Panc1 (cell line): ENCODE data around the gene DLGAP4. TPM values are rescaled to one million over a fixed set of nuclear protein-coding genes. Genes with fewer than 3 reads are reported as not detected.

Experiments used
- ATAC-seq: fragments of 200-7000 bp; cut with Tn5 transposase; 2 replicates; pipeline ENCODE4 v1.9.1; 2020; ENCODE audit warnings: mild to moderate bottlenecking, moderate library complexity
- BruUV-seq: library from RNA; stranded (reverse); fragments of 400-500 nt; replicated peaks from 2 replicates; lab custom pipeline; 2021; lab: Mats Ljungman, UMichigan
- CTCF ChIA-PET: fragments of 300-600 bp; sonication (Branson Sonifier 250); formaldehyde crosslinking; loops from one replicate; lab custom pipeline; 2022; ENCODE audit warnings: antibody characterized with exemption; lab: Charles Lee
- POLR2A ChIA-PET: fragments of 300-600 bp; sonication (Branson Sonifier 250); formaldehyde crosslinking; loops from one replicate; lab custom pipeline; 2022; ENCODE audit warnings: antibody characterized with exemption; lab: Charles Lee
- DNase-seq: peaks from one replicate; pipeline ENCODE4 v3.0.0-alpha.2; 2010; ENCODE audit warnings: low read depth, low spot score
- H3K27ac ChIP-seq: 2 replicates; pipeline ENCODE4 v1.5.1; 2011; ENCODE audit warnings: mild to moderate bottlenecking, low read length, inconsistent platforms
- H3K27me3 ChIP-seq: fragments of 200-500 bp; sonication (Bioruptor generic); 2 replicates; pipeline ENCODE4 v1.6.0; 2014; ENCODE audit warnings: low read length, inconsistent platforms; ENCODE audit not compliant: control insufficient read depth, insufficient read depth
- H3K36me3 ChIP-seq: fragments of 200-500 bp; sonication (Bioruptor generic); 2 replicates; pipeline ENCODE4 v1.5.1; 2014; ENCODE audit warnings: inconsistent platforms, mild to moderate bottlenecking, low read length, moderate library complexity; ENCODE audit not compliant: control insufficient read depth, insufficient read depth
- H3K4me1 ChIP-seq: 2 replicates; pipeline ENCODE4 v1.5.1; 2011; ENCODE audit warnings: inconsistent platforms, mild to moderate bottlenecking, low read length, moderate library complexity; ENCODE audit not compliant: control insufficient read depth, insufficient read depth
- H3K4me3 ChIP-seq, 2 experiments: 2 replicates each; pipeline ENCODE4 v1.5.1; 2011 to 2012; ENCODE audit warnings: low read depth in 2 of 2, low read length in 2 of 2, mild to moderate bottlenecking in 2 of 2, inconsistent platforms in 1 of 2, moderate library complexity in 1 of 2
- H3K9me3 ChIP-seq: fragments of 200-500 bp; sonication (Bioruptor generic); 2 replicates; pipeline ENCODE4 v1.5.1; 2014; ENCODE audit warnings: low read depth, mild to moderate bottlenecking, inconsistent platforms, low read length, moderate library complexity; ENCODE audit not compliant: control insufficient read depth, insufficient read depth
- POLR2AphosphoS5 ChIP-seq: IDR thresholded peaks from 2 replicates; pipeline ENCODE4 v1.6.1; 2012; ENCODE audit warnings: mild to moderate bottlenecking, low read depth, low read length, moderate library complexity
- SIN3A ChIP-seq: IDR thresholded peaks from 2 replicates; pipeline ENCODE4 v1.6.1; 2012; ENCODE audit warnings: low read depth, mild to moderate bottlenecking, low read length, moderate library complexity, borderline replicate concordance; ENCODE audit not compliant: insufficient read depth
- TCF7L2 ChIP-seq: IDR thresholded peaks from 2 replicates; pipeline ENCODE4 v1.6.1; 2011; ENCODE audit warnings: mild to moderate bottlenecking, low read depth, low read length, inconsistent platforms
- in situ Hi-C: cut with HindIII; loops from 2 replicates; pipeline ENCODE4 v1.10.0; 2016; ENCODE audit warnings: low sequenced_read_pairs, low pct_unique_long_range_greater_than_20kb
- intact Hi-C: fragments of 100-400 bp; cut with micrococcal nuclease; formaldehyde crosslinking; loops from one replicate; pipeline ENCODE4 v1.10.0; 2022; ENCODE audit not compliant: unreplicated experiment
- total RNA-seq: library from RNA; stranded (reverse); gene quantifications from one replicate; pipeline ENCODE4 v1.2.1, GENCODE V29; 2021; ENCODE audit not compliant: unreplicated experiment
- TF ChIP-seq, protein P1 (sequence below): fragments of 450-650 bp; IDR thresholded peaks from 2 replicates; pipeline ENCODE4 v1.5.1; 2017; ENCODE audit warnings: mild to moderate bottlenecking
- TF ChIP-seq, protein P2 (sequence below), 2 experiments: IDR thresholded peaks; 2 replicates each; pipeline ENCODE4 v1.6.1; 2011 to 2012; ENCODE audit warnings: low read depth in 2 of 2, control low read depth in 1 of 2, low read length in 1 of 2, mild to moderate bottlenecking in 1 of 2, moderate library complexity in 1 of 2; ENCODE audit not compliant: insufficient read depth in 1 of 2

Gene DLGAP4
- total RNA-seq, 1 experiment from 2014 or later: 52.5 TPM

DNA sequence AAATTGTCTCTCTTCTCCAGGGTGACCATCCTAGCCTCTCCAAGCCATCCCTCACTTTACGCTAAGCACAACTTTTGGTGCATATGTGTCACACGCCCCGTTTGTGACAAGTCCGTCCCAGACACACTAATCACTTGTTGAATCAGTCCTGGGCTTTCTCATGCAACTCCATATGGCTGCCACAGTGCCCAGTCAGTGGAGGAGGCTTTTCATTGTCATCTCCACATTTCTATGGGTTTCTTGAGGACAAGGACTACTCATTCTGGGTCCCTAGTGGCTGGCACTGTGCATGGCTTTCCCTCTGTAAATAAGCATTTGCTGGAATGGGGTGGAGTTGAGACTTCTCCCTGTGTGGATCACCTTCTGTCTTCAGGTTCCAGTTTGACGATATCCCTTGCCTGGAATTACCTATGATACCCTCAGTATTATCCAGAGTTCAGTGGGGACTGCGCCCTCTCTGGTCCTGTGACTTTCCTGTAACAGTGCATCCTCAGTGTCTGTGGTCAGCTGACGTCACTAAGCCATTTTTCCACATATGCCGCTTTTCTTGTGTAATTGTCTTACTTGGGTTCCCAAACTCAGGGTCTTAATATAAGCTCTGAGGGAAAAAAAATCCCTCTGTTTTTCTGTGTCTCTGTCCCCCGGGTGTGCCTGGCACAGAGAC, 175.4 kb downstream of the DLGAP4 start:
- ATAC-seq: no peak
- TF ChIP-seq, protein P1, sequence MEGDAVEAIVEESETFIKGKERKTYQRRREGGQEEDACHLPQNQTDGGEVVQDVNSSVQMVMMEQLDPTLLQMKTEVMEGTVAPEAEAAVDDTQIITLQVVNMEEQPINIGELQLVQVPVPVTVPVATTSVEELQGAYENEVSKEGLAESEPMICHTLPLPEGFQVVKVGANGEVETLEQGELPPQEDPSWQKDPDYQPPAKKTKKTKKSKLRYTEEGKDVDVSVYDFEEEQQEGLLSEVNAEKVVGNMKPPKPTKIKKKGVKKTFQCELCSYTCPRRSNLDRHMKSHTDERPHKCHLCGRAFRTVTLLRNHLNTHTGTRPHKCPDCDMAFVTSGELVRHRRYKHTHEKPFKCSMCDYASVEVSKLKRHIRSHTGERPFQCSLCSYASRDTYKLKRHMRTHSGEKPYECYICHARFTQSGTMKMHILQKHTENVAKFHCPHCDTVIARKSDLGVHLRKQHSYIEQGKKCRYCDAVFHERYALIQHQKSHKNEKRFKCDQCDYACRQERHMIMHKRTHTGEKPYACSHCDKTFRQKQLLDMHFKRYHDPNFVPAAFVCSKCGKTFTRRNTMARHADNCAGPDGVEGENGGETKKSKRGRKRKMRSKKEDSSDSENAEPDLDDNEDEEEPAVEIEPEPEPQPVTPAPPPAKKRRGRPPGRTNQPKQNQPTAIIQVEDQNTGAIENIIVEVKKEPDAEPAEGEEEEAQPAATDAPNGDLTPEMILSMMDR: no peak
- TF ChIP-seq SIN3A: no peak
- no peak for TF ChIP-seq TCF7L2
- TF ChIP-seq, protein P2, sequence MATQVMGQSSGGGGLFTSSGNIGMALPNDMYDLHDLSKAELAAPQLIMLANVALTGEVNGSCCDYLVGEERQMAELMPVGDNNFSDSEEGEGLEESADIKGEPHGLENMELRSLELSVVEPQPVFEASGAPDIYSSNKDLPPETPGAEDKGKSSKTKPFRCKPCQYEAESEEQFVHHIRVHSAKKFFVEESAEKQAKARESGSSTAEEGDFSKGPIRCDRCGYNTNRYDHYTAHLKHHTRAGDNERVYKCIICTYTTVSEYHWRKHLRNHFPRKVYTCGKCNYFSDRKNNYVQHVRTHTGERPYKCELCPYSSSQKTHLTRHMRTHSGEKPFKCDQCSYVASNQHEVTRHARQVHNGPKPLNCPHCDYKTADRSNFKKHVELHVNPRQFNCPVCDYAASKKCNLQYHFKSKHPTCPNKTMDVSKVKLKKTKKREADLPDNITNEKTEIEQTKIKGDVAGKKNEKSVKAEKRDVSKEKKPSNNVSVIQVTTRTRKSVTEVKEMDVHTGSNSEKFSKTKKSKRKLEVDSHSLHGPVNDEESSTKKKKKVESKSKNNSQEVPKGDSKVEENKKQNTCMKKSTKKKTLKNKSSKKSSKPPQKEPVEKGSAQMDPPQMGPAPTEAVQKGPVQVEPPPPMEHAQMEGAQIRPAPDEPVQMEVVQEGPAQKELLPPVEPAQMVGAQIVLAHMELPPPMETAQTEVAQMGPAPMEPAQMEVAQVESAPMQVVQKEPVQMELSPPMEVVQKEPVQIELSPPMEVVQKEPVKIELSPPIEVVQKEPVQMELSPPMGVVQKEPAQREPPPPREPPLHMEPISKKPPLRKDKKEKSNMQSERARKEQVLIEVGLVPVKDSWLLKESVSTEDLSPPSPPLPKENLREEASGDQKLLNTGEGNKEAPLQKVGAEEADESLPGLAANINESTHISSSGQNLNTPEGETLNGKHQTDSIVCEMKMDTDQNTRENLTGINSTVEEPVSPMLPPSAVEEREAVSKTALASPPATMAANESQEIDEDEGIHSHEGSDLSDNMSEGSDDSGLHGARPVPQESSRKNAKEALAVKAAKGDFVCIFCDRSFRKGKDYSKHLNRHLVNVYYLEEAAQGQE (IDR thresholded peaks at IDR 0.05; ENCODE audit: insufficient read depth in 1 of 2, low read depth in 2 of 2, low read length in 1 of 2): no peak
- TF ChIP-seq POLR2AphosphoS5: no peak

DNA sequence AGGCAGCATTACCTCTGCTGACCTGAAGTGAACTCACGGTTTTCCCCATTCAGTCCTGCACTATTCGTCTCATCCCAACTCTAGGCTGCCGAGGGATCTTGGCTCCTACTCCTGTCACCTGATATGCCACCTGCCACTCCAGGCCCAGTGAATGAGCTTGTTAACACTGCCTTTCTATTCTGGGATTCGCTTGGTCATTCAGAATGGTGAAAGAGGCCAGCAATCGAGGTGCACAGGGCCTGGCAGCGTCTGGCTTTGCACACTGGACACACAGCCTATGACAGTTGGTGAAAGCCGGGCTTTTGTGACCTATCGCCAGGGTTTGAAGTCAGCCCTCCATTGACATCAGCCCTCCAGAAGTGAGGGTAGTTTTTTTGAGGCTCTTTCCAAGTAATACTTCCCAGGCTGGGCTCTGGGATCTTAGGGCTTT, 175.9 kb downstream of the DLGAP4 start:
- intact Hi-C loops (no loop called here), in situ Hi-C loops (no loop called here)
- H3K36me3 ChIP-seq: no peaks in the 10 kb centered on the region
- ATAC-seq (no peak), DNase-seq (no peak)
- CTCF ChIA-PET: no interaction called here
- H3K4me1 ChIP-seq: peaks cover 24% of the 10 kb centered on the region
- H3K9me3 ChIP-seq: no peaks in the 10 kb centered on the region
- POLR2A ChIA-PET: no interaction called here
- H3K27me3 ChIP-seq: no peaks in the 10 kb centered on the region
- no TSS peak for BruUV-seq
- no peak overlapping the region for H3K4me3 ChIP-seq
- TF ChIP-seq POLR2AphosphoS5: no peak
- TF ChIP-seq TCF7L2: no peak
- TF ChIP-seq, protein P2 (IDR thresholded peaks at IDR 0.05; ENCODE audit: insufficient read depth in 1 of 2, low read depth in 2 of 2, low read length in 1 of 2): no peak
- TF ChIP-seq SIN3A: no peak
- TF ChIP-seq, protein P1: no peak
- peak overlapping the region; percentile 25; the same call in 1 of the 2 replicates for H3K27ac ChIP-seq

More for the DNA sequence above, 175.4 kb downstream of the DLGAP4 start:
- CTCF ChIA-PET: no interaction called here
- Histone ChIP-seq H3K36me3 (no peaks in the 10 kb centered on the region), H3K4me3 (no peak overlapping the region), H3K9me3 (no peaks in the 10 kb centered on the region), H3K4me1 (peaks cover 24% of the 10 kb centered on the region), H3K27me3 (no peaks in the 10 kb centered on the region), H3K27ac (peak overlapping the region; percentile 25)
- POLR2A ChIA-PET: no interaction called here
- in situ Hi-C loops: no loop called here
- intact Hi-C loops: no loop called here
- no TSS peak for BruUV-seq
- no peak for DNase-seq
